Left forelimb (tissue), 1 donor: Measurements from ENCODE around the gene MYBPC1.
"Not testable (repeated sequence)": the region's sequence is repeated elsewhere in the genome, so short reads cannot be mapped to it uniquely, and the experiment has no call there.

ENCODE experiments used
- DNase-seq: peaks from one replicate; pipeline ENCODE4 v3.0.0-alpha.2; 2018; ENCODE audit warnings: low spot score

The MYBPC1 gene

GRCh38 chr12:101594700-101595099 is at the start of gene MYBPC1:
Gene MYBPC1, plus strand, starts transcription at chr12:101594971. Its CDS starts 100 bp downstream, at chr12:101595071.
- no peak for DNase-seq

- no peak for DNase-seq
Observed at GRCh38 chr12:101551362-101552114, 43.2 kb upstream of the MYBPC1 start.

- no peak for DNase-seq
Observed at GRCh38 chr12:101552277-101552676, 42.5 kb upstream of the MYBPC1 start.

- DNase-seq, result no peak
Observed at GRCh38 chr12:101557094-101557493, 37.7 kb upstream of the MYBPC1 start.

GRCh38 chr12:101558726-101559125 is 36.0 kb upstream of the MYBPC1 start:
- DNase-seq, result not testable (repeated sequence)

GRCh38 chr12:101563212-101563611 is 31.6 kb upstream of the MYBPC1 start:
- DNase-seq, result no peak

GRCh38 chr12:101564912-101565311 is 29.9 kb upstream of the MYBPC1 start:
- no peak for DNase-seq

- no peak for DNase-seq
Observed at GRCh38 chr12:101566318-101566717, 28.5 kb upstream of the MYBPC1 start.

GRCh38 chr12:101567918-101568317 is 26.9 kb upstream of the MYBPC1 start:
- no peak for DNase-seq

- DNase-seq, result no peak
Observed at GRCh38 chr12:101570047-101570446, 24.7 kb upstream of the MYBPC1 start.

- no peak for DNase-seq
Observed at GRCh38 chr12:101571105-101571504, 23.7 kb upstream of the MYBPC1 start.

- no peak for DNase-seq
Observed at GRCh38 chr12:101573743-101574142, 21.0 kb upstream of the MYBPC1 start.

GRCh38 chr12:101578417-101578816 is 16.4 kb upstream of the MYBPC1 start:
- DNase-seq, result no peak

- no peak for DNase-seq
Observed at GRCh38 chr12:101581190-101581589, 13.6 kb upstream of the MYBPC1 start.

GRCh38 chr12:101582937-101583336 is 11.8 kb upstream of the MYBPC1 start:
- DNase-seq, result no peak

GRCh38 chr12:101590383-101590782 is 4.4 kb upstream of the MYBPC1 start:
- no peak for DNase-seq

GRCh38 chr12:101591781-101592180 is 3.0 kb upstream of the MYBPC1 start:
- no peak for DNase-seq

- DNase-seq, result no peak
Observed at GRCh38 chr12:101592448-101592847, 2.3 kb upstream of the MYBPC1 start.

- no peak for DNase-seq
Observed at GRCh38 chr12:101592921-101593320, 1.9 kb upstream of the MYBPC1 start.

GRCh38 chr12:101596172-101596571 is 1.4 kb downstream of the MYBPC1 start:
- no peak for DNase-seq

GRCh38 chr12:101597164-101597563 is 2.4 kb downstream of the MYBPC1 start:
- DNase-seq, result no peak

GRCh38 chr12:101598483-101598882 is 3.7 kb downstream of the MYBPC1 start:
- no peak for DNase-seq

- DNase-seq, result no peak
Observed at GRCh38 chr12:101599311-101599710, 4.5 kb downstream of the MYBPC1 start.
